Posterior vena cava (tissue), 2 donors: ENCODE results near the gene AKT1S1. TPM values are rescaled to one million over a fixed set of nuclear protein-coding genes. Genes with fewer than 3 reads are reported as not detected.

Experiments
- DNase-seq: peaks from one replicate; pipeline ENCODE4 v3.0.0-alpha.2; 2020; ENCODE audit warnings: low spot score
- intact Hi-C, 2 donors: fragments of 100-400 bp; cut with DNase I; formaldehyde crosslinking; loops; one replicate each; pipeline versions ENCODE4 v1.14.1 to v1.14.2; 2022 to 2023
- total RNA-seq, 2 donors: library from RNA; stranded (reverse); fragmentation: NEBNext Ultra II Directional; extraction: Animal tissue kit (Norgen Biotek cat#: 25700); gene quantifications; one replicate each; pipeline ENCODE4 v1.2.1, GENCODE V29; 2021
- donor health status: DM: yes; HTN: yes; CAD: no.
- donor health status: DM: yes; HTN: yes; CAD: no.

Gene AKT1S1
- total RNA-seq, 2 donors from 2014 or later = 26.5 to 28.9 TPM

- intact Hi-C loops = no loop called here
- DNase-seq = no peak
Observed at GRCh38 chr19:49872245-49873128, 4.7 kb downstream of the AKT1S1 start.

DNA sequence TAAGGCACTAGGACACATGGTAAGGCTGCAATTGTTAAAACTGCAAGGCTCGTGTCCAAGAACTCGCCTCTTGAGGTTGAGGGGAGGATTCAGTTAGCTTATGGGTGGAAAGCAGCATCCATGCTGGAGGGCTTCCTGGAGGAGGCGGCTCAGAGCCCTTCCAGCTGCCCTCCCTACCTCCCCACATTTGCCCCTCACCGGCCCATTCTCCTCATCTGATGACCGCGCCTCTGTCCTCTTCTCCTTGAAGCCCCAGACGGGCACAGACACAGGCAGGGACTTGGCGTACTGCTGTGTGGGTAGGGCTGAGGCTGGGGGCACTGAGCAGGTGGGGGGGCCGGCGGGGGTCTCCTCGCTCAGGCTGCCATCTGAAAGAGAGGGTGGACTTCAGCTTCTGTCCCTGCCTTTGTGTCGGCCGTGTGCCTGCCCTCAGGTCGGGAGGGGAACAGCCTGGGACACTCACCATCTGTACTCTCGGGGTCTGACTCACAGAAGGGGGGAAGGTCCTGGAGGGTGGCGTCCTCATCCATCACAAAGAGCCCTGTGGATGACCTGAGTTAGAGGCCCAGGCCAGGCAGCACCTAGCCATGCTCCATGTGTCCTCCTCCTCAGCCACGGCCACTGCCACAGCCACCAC, 5.7 kb downstream of the AKT1S1 start:
- intact Hi-C loops = no loop called here
- no peak for DNase-seq

GRCh38 chr19:49870309-49870901, 6.8 kb downstream of the AKT1S1 start:
- no peak for DNase-seq
- intact Hi-C loops = loop anchor here in 1 of 2 donors (1.0 kb wide), 1 partner anchor 22 kb away; no protein-coding TSS in a partner anchor

GRCh38 chr19:49869484-49870308, 7.5 kb downstream of the AKT1S1 start:
- intact Hi-C loops = loop anchor here in 1 of 2 donors (1.0 kb wide), 1 partner anchor 21 kb away; no protein-coding TSS in a partner anchor
- peak; percentile 98 for DNase-seq

GRCh38 chr19:49869009-49869483, 8.1 kb downstream of the AKT1S1 start:
- no peak for DNase-seq

GRCh38 chr19:49866933-49867782, 10.0 kb downstream of the AKT1S1 start, which contains the start of gene PNKP:
PNKP (minus strand) TSS chr19:49867576; CDS start chr19:49867204, 372 bp downstream.
- intact Hi-C loops = no loop called here
- DNase-seq = peak; percentile 98

More at GRCh38 chr19:49869009-49869483, 8.1 kb downstream of the AKT1S1 start:
- intact Hi-C loops = no loop called here

DNA sequence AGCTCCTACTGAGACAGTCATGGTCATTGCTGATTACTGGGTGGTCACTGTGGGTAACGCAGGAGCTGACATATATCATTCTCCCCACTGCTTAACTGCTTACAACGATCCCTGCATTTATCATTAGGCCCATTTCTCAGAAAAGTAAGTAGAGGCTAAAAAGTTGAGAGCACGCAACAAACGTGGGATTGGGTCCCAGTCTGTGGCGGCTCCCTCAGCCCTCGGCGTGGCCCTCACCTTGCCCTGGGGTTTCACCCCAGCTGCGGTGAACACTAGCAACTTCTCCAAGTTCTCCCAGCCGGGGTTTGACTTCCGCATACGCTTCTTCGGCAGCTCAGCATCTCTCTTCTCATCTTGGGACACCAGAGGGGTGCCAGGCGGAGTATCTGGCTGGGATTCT, 12.3 kb downstream of the AKT1S1 start:
- DNase-seq = no peak
- intact Hi-C loops = no loop called here

- intact Hi-C loops = no loop called here
- peak; percentile 75 for DNase-seq
Observed at GRCh38 chr19:49863935-49864320, 13.2 kb downstream of the AKT1S1 start.

- intact Hi-C loops = no loop called here
- peak; percentile 80 for DNase-seq
Observed at GRCh38 chr19:49863254-49863934, 13.8 kb downstream of the AKT1S1 start.

DNA sequence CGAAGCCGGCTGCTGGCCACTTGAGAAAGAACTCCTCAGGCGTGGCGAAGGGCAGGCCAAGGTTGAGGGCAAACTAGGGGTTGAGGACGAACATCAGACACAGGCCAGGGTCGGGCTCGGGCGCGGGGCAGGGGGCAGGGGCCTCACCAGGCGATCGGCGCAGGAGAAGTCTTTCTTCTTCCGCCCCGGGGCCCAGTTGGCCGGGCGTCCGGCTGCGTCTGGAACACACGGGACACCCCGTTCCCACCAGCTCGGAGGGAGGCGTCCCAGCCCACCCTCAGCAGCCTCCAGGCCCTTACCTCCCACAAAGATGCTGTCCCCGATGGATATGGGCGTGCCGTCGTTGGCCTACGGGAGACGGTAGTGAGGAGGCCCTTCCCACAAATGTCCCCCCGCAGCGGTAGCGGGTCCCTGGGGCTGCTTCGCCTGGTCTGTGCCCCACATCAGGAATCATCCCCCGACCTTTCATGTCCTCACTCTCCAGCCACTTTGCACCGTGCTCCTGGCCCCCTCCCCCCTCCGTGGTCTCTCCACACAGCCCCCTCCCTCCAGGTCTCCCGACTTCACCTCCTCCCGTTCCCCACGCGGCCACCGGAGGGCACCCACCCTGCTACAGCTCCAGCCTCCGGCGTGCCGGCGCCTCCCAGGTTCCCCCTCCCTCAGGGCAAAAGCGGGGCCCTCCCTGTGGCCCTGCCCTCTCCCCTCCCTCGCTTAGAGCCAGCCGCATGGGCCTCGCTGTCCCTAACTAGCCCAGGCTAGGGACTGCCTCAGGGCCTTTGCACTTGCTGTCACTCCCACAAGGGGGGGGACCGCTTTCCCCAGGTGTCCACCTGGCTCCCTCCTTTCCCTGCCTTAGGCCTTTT, 14.5 kb downstream of the AKT1S1 start:
- DNase-seq = peak; percentile 82
- intact Hi-C loops = no loop called here

DNA sequence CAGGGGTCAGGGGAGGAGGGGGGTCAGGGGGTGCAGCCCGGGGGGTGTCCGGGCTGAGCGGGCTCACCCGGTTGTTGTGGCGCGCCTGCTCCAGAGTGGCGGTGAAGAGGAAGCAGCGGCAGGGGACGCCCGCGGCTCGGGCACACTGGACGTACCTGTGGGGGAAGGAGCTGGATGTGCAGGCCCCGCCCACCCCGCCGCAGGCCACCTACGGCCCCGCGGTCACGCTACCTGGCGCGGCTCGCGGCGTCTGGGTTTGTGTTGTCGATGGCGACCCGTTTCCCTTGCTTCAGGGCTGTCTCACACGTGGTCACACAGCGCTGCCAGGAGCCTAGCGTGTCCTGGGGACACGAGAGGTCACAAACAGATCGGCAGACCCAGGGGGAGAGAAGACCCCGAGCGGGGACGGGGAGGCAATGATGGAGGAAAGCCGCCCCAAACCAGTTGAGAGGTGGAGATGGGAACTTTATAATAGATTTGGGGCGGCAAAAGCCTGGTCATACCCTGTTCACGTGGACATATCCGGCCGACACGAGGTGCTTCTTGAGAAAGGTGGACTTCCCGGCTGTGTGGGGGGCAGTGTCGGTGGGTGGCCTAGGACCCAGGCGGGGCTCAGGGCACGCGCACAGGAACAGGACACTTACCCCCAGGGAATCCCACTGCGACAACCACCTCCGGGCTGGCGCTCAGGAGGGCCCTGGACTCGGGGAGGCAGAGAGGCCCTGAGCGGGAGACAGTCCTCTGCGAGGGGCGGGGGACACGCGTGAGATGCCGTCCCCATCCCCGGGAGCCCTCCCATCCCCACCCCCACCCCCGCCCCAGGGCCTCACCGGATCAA, 15.4 kb downstream of the AKT1S1 start:
- intact Hi-C loops = no loop called here
- peak; percentile 77 for DNase-seq

DNA sequence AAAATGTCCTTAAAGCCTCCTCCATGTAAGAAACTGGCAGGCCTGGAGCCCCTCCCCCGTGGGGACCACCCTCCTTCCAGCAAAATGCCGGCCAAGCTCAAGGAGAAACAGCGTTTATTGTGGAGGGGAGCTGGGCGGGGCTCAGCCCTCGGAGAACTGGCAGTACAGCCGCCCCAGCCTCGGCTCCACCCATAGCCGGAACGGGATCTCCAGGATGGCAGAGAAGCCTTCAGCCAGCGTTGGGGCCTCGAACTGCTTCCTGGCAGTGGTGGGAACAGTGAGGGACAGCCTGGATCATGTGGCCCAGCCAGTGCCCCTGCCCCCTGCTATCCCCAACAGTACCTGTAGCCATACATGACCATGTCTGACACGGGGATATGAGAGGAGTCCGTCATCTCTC, 16.0 kb downstream of the AKT1S1 start:
- intact Hi-C loops = no loop called here
- peak; percentile 84 for DNase-seq

- no peak for DNase-seq
- intact Hi-C loops = no loop called here
Observed at GRCh38 chr19:49860336-49861102, 16.6 kb downstream of the AKT1S1 start.

DNA sequence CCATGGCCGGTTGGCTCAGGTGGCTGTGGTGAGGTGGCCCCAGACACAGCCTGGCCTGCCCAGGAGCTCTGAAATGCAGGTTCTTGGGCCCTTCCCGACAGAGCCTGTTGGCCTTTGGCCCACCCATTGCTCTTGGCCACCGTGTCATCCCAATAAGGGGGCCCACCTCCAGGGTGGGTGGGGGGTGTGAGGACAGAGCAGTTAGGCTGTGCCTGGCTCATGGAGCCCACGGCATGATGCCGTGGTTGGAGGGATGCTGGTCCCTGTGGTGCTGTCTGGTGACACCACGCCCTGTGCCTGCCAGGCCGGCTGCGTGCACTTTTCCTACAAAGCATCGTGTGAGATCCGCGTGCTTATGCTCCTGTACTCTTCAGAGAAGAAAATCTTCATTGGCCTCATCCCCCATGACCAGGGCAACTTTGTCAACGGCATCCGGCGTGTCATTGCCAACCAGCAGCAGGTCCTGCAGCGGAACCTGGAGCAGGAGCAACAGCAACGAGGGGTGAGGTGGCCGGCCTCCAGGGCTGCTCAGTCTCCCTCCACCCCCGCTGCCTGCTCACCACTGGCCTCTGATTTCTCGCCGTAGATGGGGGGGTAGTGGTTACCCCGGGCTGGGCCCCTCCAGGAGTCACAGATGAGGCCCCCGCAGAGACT, 17.3 kb downstream of the AKT1S1 start:
- peak; percentile 80 for DNase-seq
- intact Hi-C loops = no loop called here
